NCI-H748 (cell line): ENCODE results near the gene KRTDAP.
A peak's percentile ranks its signal among the peaks of the same experiment; 100 is the strongest.

Experiments used
- DNase-seq: peaks from one replicate; lab custom pipeline; 2025; ENCODE audit not compliant: unreplicated experiment; lab: John Stamatoyannopoulos, UW

The KRTDAP gene

GRCh38 chr19:35455616-35456201, 34.6 kb downstream of the KRTDAP start:
- no peak for DNase-seq

GRCh38 chr19:35454663-35455062, 35.6 kb downstream of the KRTDAP start:
- DNase-seq = peak; percentile 32

GRCh38 chr19:35451338-35452096, 38.7 kb downstream of the KRTDAP start:
- DNase-seq = no peak

DNA sequence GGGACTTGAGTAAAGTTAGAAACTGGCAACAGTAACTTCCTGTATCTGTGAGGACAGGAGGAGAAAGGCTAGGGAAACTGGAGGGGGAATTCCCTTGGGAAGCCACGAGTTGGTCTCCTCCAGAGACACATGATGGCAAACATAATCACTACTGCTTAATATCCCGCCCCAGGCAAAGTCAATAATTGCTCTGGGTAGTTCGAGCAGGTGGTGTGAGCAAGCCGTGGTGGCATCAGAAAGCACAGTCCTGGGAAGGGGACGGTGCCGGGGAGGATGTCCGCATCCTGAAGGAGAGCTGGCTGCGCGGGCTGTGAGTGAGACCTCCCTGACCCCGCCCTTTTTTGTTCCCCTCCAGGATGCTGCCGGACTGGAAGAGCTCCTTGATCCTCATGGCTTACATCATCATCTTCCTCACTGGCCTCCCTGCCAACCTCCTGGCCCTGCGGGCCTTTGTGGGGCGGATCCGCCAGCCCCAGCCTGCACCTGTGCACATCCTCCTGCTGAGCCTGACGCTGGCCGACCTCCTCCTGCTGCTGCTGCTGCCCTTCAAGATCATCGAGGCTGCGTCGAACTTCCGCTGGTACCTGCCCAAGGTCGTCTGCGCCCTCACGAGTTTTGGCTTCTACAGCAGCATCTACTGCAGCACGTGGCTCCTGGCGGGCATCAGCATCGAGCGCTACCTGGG, 40.8 kb downstream of the KRTDAP start:
- DNase-seq = peak; percentile 88

DNA sequence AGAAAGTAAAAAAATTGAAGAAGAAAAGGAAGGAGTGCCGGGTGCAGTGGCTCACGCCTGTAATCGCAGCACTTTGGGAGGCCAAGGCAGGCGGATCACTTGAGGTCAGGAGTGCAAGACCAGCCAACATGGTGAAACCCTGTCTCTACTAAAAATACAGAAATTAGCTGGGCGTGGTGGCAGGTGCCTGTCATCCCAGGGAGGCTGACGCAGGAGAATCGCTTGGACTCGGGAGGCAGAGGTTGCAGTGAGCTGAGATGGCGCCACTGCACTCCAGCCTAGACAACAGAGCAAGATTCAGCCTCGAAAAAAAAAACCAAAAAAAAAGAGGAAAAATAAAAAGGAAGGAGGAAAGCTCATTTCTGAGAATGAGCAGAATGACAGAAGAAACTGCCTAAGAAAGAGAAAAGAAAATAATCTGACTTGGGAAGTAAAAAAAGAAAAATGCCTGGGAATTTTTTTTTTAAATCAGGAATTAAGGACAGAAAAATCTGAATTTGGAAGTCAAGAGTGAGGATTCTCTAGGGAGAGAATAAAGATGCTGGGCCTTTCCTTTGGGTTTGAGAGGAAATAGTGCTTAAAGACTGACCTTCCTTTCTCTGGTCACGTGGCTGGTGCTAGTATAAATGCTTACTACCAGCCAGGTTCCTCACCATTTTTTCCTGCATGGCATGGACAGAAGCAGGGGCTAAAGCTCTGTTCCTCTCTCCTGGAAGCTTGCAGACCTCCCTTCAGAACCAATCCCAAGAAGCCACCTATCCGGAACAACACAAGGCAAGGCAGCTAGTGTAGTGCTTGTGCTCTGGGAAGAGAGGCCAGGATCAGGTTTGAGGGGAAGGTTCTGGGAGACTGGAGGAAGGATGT, 42.4 kb downstream of the KRTDAP start, which contains the start of gene FFAR2:
Gene FFAR2 (plus strand): TSS at position 652 of the 864 bp plus-strand sequence. CDS start 1,458 bp downstream, outside the sequence.
- no peak for DNase-seq

DNA sequence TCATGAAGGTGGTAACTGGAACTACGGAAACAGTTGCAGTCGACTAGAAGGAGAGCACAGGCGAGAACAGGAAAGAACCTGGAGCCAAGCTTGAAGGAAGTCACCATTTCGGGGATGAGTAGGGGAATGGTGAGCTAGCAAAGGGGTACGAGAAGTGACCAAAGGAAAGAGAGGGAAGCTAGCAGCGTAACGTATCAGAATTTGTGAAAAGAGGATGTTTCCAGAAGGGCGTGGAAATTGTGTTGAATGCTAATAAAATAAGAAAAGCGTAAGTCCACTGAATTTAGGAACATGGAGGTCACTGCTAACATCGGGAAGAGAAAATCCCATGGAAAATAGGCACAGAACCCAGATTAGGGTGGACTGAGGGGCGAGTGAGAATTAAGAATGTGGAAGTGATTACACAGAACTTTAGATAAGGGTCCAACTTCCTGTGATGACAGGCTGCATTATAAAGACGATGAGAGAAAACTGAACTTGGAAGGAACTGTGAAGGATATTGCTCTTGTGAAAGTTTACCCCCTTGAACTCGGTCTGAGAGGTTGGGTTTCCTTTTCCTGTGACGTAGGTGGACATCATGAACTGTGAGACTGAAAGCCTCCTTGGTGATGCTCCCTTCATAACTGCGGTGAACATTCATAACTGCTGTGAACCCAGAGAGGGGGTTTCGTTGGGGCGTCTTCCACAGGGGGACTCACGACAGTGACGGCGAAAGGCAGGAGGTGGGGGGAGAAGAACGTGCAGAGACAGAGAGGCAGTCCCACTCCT, 44.3 kb downstream of the KRTDAP start:
- no peak for DNase-seq

- DNase-seq = no peak
Observed at GRCh38 chr19:35444735-35445134, 45.5 kb downstream of the KRTDAP start.

GRCh38 chr19:35442091-35442490, 48.2 kb downstream of the KRTDAP start:
- DNase-seq = no peak

GRCh38 chr19:35439921-35440320, 50.3 kb downstream of the KRTDAP start:
- no peak for DNase-seq

GRCh38 chr19:35438527-35438926, 51.7 kb downstream of the KRTDAP start:
- DNase-seq = no peak

DNA sequence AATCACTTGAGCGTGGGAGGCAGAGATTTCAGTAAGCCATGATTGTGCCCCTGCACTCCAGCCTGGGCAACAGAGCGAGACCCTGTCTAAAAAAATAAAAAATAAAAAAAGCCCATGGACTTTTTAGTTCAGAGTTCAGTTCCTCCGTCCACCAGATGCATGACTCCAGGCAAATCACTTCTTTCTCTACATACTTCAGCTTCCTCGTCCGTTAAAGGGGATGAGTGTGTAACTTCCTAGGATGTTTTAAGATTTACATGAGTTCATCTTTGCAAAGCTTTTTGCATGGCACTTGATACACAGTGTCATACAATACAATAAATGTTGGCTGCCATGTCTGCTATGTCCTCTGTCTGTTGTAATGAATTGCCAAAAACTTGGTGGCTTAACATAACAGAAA, 52.2 kb downstream of the KRTDAP start:
- no peak for DNase-seq

- DNase-seq = no peak
Observed at GRCh38 chr19:35437406-35437951, 52.8 kb downstream of the KRTDAP start.
